ENCODE results near the gene MCTP2.
A peak's percentile ranks its signal among the peaks of the same experiment; 100 is the strongest.
"Not testable (repeated sequence)": the region's sequence is repeated elsewhere in the genome, so short reads cannot be mapped to it uniquely, and the experiment has no call there.

The MCTP2 gene

GRCh38 chr15:94229591-94230369 lies 1.6 kb upstream of the MCTP2 start:
- Mint-ChIP-seq H3K27me3 (no peaks in the 10 kb centered on the region), H3K4me1 (ENCODE audit: low read depth) (peaks cover 59% of the 10 kb centered on the region), H3K9me3 (no peaks in the 10 kb centered on the region), H3K4me3 (peak overlapping the region; percentile 89), H3K27ac (peak overlapping the region; percentile 97), H3K36me3 (ENCODE audit: low read depth) (no peaks in the 10 kb centered on the region)

GRCh38 chr15:94230431-94230882 lies 904 bp upstream of the MCTP2 start:
- Mint-ChIP-seq H3K36me3 (ENCODE audit: low read depth) (no peaks in the 10 kb centered on the region), H3K9me3 (no peaks in the 10 kb centered on the region), H3K4me3 (peak overlapping the region; percentile 89), H3K27ac (peak overlapping the region; percentile 97), H3K27me3 (no peaks in the 10 kb centered on the region), H3K4me1 (ENCODE audit: low read depth) (peaks cover 66% of the 10 kb centered on the region)

- Mint-ChIP-seq H3K27ac (peak overlapping the region; percentile 69), H3K27me3 (no peaks in the 10 kb centered on the region), H3K9me3 (no peaks in the 10 kb centered on the region), H3K4me1 (ENCODE audit: low read depth) (peaks cover 77% of the 10 kb centered on the region), H3K36me3 (ENCODE audit: low read depth) (peaks cover 6% of the 10 kb centered on the region), H3K4me3 (peak overlapping the region; percentile 89)
These were observed 535 bp downstream of the MCTP2 start for GRCh38 chr15:94231723-94232468.

DNA sequence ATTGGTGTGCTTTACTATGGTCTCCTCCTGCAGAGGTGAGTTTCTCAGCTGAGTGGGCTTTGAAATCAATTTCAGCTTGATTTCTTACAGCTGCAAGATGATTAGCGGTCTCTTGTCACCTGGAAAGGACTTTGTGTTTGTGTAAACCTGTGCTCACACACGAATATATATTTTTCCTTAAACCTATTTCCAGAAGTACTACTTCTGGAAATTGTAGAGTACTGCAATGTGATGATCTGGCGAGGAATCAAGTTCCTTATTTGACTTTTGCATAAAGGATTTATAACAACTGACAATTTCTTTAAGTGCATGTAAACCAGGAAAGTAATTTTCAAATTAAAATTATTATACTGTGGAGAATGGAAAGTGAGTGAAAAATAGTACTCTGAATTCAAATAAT lies 2.1 kb downstream of the MCTP2 start:
- Mint-ChIP-seq H3K36me3 (ENCODE audit: low read depth) (peaks cover 9% of the 10 kb centered on the region), H3K4me3 (peak overlapping the region; percentile 63), H3K9me3 (no peaks in the 10 kb centered on the region), H3K4me1 (ENCODE audit: low read depth) (peaks cover 87% of the 10 kb centered on the region), H3K27me3 (no peaks in the 10 kb centered on the region), H3K27ac (peak overlapping the region; percentile 70)

GRCh38 chr15:94234300-94234699 lies 2.9 kb downstream of the MCTP2 start:
- Mint-ChIP-seq H3K27ac (peak overlapping the region; percentile 70), H3K27me3 (no peaks in the 10 kb centered on the region), H3K9me3 (no peaks in the 10 kb centered on the region), H3K4me3 (peak overlapping the region; percentile 63), H3K36me3 (ENCODE audit: low read depth) (peaks cover 13% of the 10 kb centered on the region), H3K4me1 (ENCODE audit: low read depth) (peaks cover 87% of the 10 kb centered on the region)

DNA sequence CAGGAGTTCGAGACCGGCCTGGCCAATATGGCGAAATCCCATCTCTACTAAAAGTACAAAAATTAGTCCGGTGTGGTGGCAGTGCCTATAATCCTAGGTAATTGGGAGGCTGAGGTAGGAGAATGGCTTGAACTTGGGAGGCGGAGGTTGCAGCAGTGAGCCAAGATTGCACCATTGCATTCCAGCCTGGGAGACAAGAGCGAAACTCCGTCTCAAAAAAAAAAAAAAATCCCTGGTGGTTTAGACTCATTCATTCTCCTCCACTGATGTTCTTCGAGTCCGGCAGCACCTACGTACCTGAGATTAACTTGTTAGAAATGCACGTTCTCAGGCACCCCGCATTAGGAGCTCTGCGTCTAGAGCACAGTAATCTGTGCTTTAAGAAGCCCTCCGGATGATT lies 3.7 kb downstream of the MCTP2 start:
- Mint-ChIP-seq H3K27ac (no peak overlapping the region), H3K36me3 (ENCODE audit: low read depth) (peaks cover 13% of the 10 kb centered on the region), H3K4me1 (ENCODE audit: low read depth) (peaks cover 87% of the 10 kb centered on the region), H3K4me3 (no peak overlapping the region), H3K9me3 (no peaks in the 10 kb centered on the region), H3K27me3 (no peaks in the 10 kb centered on the region)

DNA sequence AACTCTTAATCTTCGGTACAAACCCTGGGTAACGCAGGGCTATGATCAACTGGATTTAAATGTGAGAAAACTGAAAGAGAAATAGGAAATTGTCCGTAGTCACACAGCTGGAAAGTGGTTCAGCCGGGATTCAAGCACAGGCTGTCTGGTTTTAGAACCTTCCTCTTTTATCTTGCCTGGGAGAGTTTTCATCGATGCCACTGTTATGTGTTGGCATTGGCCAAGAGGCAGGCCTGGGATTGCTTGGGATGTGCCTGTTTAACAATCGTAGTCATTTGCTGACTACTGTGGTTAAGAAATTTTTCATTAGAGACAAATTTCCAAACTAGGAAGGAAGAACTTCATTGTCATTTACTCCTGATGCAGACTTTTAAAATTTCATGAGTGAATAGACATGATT lies 4.3 kb downstream of the MCTP2 start:
- no peaks in the 10 kb centered on the region for H3K9me3 Mint-ChIP-seq
- H3K27ac Mint-ChIP-seq, result peak overlapping the region; percentile 65
- no peak overlapping the region for H3K4me3 Mint-ChIP-seq

DNA sequence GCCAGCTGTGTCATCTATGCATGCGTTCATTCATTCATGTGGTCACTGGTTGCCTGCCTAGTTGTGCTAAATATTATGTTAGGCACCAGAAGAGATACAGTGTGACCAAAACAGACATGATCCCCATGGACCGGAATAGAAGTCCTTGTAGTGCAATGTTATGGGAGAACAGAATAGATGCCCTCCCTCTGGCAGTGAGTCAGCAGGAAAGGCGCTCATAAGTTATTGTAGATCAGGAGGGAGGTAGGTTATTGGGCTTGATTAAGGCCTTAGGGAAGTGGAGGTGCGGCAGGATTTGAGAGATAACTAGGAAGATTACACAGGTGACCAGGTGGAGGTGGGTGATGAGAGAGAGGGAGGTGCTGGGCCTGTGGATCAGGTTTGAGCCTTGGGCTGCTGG lies 5.2 kb downstream of the MCTP2 start:
- Mint-ChIP-seq H3K4me3 (no peak overlapping the region), H3K36me3 (ENCODE audit: low read depth) (peaks cover 13% of the 10 kb centered on the region), H3K27ac (peak overlapping the region; percentile 57), H3K4me1 (ENCODE audit: low read depth) (peaks cover 88% of the 10 kb centered on the region), H3K27me3 (no peaks in the 10 kb centered on the region), H3K9me3 (no peaks in the 10 kb centered on the region)

More for the DNA sequence above, 4.3 kb downstream of the MCTP2 start:
- H3K36me3 Mint-ChIP-seq (ENCODE audit: low read depth), result peaks cover 13% of the 10 kb centered on the region
- peaks cover 87% of the 10 kb centered on the region for H3K4me1 Mint-ChIP-seq (ENCODE audit: low read depth)
- no peaks in the 10 kb centered on the region for H3K27me3 Mint-ChIP-seq

DNA sequence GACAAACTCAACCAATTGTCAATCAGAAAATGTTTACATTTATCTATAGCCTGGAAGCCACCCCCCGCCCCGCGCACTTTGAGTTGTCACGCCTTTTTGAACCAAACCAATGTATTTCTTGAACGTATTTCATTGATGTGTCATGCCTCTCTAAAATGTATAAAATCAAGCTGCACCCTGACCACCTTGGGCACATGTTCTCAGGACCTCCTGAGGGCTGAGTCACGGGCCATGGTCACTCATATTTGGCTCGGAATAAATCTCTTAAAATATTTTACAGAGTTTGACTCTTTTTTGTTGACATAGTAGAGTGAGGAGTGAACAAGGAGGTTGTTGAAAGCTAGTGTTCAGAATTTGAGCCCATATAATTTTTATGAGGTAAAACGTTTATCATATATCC lies 6.5 kb downstream of the MCTP2 start:
- no peaks in the 10 kb centered on the region for H3K9me3 Mint-ChIP-seq
- no peak overlapping the region for H3K27ac Mint-ChIP-seq
- peaks cover 13% of the 10 kb centered on the region for H3K36me3 Mint-ChIP-seq (ENCODE audit: low read depth)
- peaks cover 87% of the 10 kb centered on the region for H3K4me1 Mint-ChIP-seq (ENCODE audit: low read depth)
- H3K4me3 Mint-ChIP-seq, result no peak overlapping the region
- H3K27me3 Mint-ChIP-seq, result no peaks in the 10 kb centered on the region

DNA sequence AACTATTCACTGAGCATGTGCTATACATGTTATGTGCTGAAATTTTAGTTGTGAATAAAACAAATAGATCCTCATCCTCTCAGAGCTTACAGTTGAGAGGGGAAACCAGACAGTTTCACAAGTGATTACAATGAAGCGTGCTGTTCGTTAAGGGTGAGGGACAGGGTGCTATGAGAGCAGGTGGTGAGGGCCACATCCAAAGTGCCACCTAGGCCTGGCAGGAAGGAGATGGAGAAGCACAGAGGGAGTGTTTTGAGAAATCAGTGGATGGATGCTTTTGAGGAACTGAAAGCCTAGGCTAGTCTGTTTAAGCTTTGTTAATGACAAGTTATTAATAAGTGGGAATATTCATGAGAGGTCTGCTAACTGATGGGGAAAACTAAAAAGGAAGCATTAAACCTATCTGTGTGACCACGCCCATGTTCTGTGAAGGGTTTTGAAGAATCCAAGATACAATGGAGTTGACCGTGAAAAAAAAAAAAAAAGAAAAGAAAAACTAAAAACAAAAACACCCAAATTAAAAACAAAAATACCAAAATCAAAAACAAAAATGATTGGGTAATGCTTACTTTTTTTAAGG lies 7.3 kb downstream of the MCTP2 start:
- Mint-ChIP-seq H3K9me3 (no peaks in the 10 kb centered on the region), H3K27me3 (no peaks in the 10 kb centered on the region), H3K4me1 (ENCODE audit: low read depth) (peaks cover 81% of the 10 kb centered on the region), H3K36me3 (ENCODE audit: low read depth) (peaks cover 13% of the 10 kb centered on the region), H3K4me3 (peak overlapping the region; percentile 54), H3K27ac (peak overlapping the region; percentile 88)

DNA sequence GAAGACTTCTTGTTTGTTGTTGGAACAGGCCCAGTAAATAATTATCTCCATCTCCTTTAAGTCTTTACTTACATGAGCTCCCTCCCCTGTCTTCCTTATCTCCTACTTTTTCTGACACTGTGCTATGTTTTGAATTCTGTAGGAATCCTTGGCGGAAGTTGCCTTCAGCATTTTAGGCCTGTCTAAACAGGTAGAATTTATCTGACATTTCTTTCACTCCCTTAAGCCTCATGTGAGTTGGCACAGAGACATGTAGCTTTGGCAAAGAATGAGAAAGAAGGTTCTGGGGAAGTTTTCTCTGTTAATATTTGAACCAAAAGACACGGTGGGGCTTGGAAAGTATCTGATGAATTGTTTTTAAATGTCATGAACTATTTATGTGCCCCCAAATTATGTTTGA lies 8.1 kb downstream of the MCTP2 start:
- peaks cover 72% of the 10 kb centered on the region for H3K4me1 Mint-ChIP-seq (ENCODE audit: low read depth)
- peak overlapping the region; percentile 34 for H3K27ac Mint-ChIP-seq
- no peaks in the 10 kb centered on the region for H3K9me3 Mint-ChIP-seq
- H3K27me3 Mint-ChIP-seq, result no peaks in the 10 kb centered on the region
- peaks cover 13% of the 10 kb centered on the region for H3K36me3 Mint-ChIP-seq (ENCODE audit: low read depth)
- H3K4me3 Mint-ChIP-seq, result no peak overlapping the region

DNA sequence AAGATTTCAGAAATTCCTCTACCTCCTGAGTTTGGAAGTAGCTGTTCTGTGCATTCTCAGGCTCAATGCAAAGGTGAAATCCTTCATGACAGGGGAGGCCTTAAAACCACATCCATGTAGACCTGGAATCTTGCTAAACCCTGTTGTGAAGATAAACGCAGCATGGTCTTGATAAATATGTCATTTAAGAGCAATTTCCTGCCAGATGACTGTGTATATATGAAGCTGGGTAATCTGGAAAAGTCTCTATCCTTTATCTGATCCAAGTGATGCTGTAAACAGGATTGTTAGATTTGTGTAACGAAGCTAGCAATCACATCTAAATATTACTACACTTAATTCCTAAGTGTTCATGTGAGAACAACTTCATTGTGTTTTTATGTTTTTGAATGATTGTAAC lies 9.1 kb downstream of the MCTP2 start:
- Mint-ChIP-seq H3K9me3 (no peaks in the 10 kb centered on the region), H3K27me3 (no peaks in the 10 kb centered on the region), H3K36me3 (ENCODE audit: low read depth) (peaks cover 13% of the 10 kb centered on the region), H3K4me1 (ENCODE audit: low read depth) (peaks cover 62% of the 10 kb centered on the region), H3K27ac (no peak overlapping the region), H3K4me3 (no peak overlapping the region)

- Mint-ChIP-seq H3K27me3 (no peaks in the 10 kb centered on the region), H3K27ac (no peak overlapping the region), H3K9me3 (no peaks in the 10 kb centered on the region), H3K36me3 (ENCODE audit: low read depth) (peaks cover 17% of the 10 kb centered on the region), H3K4me3 (no peak overlapping the region), H3K4me1 (ENCODE audit: low read depth) (peaks cover 53% of the 10 kb centered on the region)
These were observed 10.9 kb downstream of the MCTP2 start for GRCh38 chr15:94242257-94242656.

DNA sequence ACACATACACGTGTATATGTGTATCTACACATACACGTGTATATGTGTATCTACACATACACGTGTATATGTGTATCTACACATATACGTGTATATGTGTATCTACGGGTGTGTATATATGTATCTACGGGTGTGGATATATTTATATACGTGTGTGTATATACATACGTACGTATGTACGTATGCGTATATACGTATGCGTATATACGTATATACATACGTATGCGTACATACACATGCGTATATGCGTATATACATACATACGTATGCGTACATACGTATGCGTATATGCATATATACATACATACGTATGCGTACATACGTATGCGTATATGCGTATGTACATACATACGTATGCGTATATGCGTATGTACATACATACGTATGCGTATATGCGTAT lies 11.6 kb downstream of the MCTP2 start:
- H3K27me3 Mint-ChIP-seq, H3K4me3 Mint-ChIP-seq, H3K27ac Mint-ChIP-seq, H3K9me3 Mint-ChIP-seq: not testable (repeated sequence)
- Mint-ChIP-seq H3K36me3 (ENCODE audit: low read depth) (peaks cover 17% of the 10 kb centered on the region), H3K4me1 (ENCODE audit: low read depth) (peaks cover 50% of the 10 kb centered on the region)

DNA sequence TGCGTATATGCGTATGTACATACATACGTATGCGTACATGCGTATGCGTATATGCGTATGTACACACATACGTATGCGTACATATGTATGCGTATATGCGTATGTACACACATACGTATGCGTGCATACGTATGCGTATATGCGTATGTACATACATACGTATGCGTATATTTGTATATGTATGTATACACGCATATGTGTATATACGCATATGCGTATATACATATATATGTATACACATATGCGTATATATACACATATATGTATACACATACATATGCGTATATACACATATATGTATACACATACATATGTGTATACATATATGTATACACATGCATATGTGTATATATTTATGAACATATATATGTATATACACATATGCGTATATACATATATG lies 12.1 kb downstream of the MCTP2 start:
- Mint-ChIP-seq H3K27me3 (no peaks in the 10 kb centered on the region), H3K4me3 (no peak overlapping the region), H3K27ac (no peak overlapping the region), H3K36me3 (ENCODE audit: low read depth) (peaks cover 16% of the 10 kb centered on the region), H3K9me3 (no peaks in the 10 kb centered on the region), H3K4me1 (ENCODE audit: low read depth) (peaks cover 52% of the 10 kb centered on the region)
